HL-60 (cell line): ENCODE results near the gene CHCHD3.

Experiments used
- CTCF ChIP-seq: IDR thresholded peaks from one replicate; pipeline ENCODE4 v1.5.1; 2011; ENCODE audit warnings: low read length, control low read depth, inconsistent platforms; ENCODE audit not compliant: insufficient read depth
- GABPA ChIP-seq: IDR thresholded peaks from 2 replicates; pipeline ENCODE4 v1.6.1; 2012; ENCODE audit warnings: low read depth
- POLR2AphosphoS5 ChIP-seq: IDR thresholded peaks from 2 replicates; pipeline ENCODE4 v1.6.1; 2012; ENCODE audit warnings: low read depth
- REST ChIP-seq: IDR thresholded peaks from 2 replicates; pipeline ENCODE4 v1.6.1; 2012; ENCODE audit warnings: low read depth; ENCODE audit not compliant: insufficient replicate concordance
- SPI1 ChIP-seq: IDR thresholded peaks from 2 replicates; pipeline ENCODE4 v1.6.1; 2012; ENCODE audit warnings: low read depth, mild to moderate bottlenecking, borderline replicate concordance

GRCh38 chr7:133029463-133029862 lies 52.4 kb downstream of the CHCHD3 start:
- TF ChIP-seq POLR2AphosphoS5 = no peak
- TF ChIP-seq CTCF = no peak
- TF ChIP-seq REST = no peak
- TF ChIP-seq GABPA = no peak
- TF ChIP-seq SPI1 = no peak
